ENCODE data around the gene SLCO4C1. TPM values are rescaled to one million over a fixed set of nuclear protein-coding genes. Genes with fewer than 3 reads are reported as not detected.

Gene SLCO4C1
- polyA plus RNA-seq, 1 donor from 2014 or later, result 0.12 TPM

GRCh38 chr5:102288630-102289029 lies 7.5 kb downstream of the SLCO4C1 start:
- Histone ChIP-seq H3K9me3 (ENCODE audit: low read length) (no peaks in the 10 kb centered on the region), H2AFZ (ENCODE audit: low read depth, low read length) (no peak overlapping the region)

GRCh38 chr5:102286476-102286875 lies 9.6 kb downstream of the SLCO4C1 start:
- H3K79me2 ChIP-seq (replicated peaks; ENCODE audit: insufficient read depth, low read length), result no peaks in the 10 kb centered on the region
- no peaks in the 10 kb centered on the region for H3K9me2 ChIP-seq (ENCODE audit: insufficient read depth, low read length)
- H3F3A ChIP-seq (ENCODE audit: insufficient read depth, low read length, poor library complexity, severe bottlenecking), result no peaks in the 10 kb centered on the region
- H2AFZ ChIP-seq (ENCODE audit: low read depth, low read length), result no peak overlapping the region
- H4K20me1 ChIP-seq (ENCODE audit: insufficient read depth), result no peaks in the 10 kb centered on the region
- no peak overlapping the region for H3K27ac ChIP-seq (ENCODE audit: low read length)
- no peak overlapping the region for H3K9ac ChIP-seq (ENCODE audit: low read length)
- H3K9me3 ChIP-seq (ENCODE audit: low read length), result no peaks in the 10 kb centered on the region
- no peak overlapping the region for H3K4me2 ChIP-seq (ENCODE audit: low read length)
- H3K27me3 ChIP-seq (ENCODE audit: insufficient read depth, low read depth, low read length), result no peaks in the 10 kb centered on the region
- no peak overlapping the region for H3K4me3 ChIP-seq (ENCODE audit: low read length)
- H3K36me3 ChIP-seq (ENCODE audit: insufficient read depth, low read length), result no peaks in the 10 kb centered on the region
- TF ChIP-seq TAF1 (IDR thresholded peaks at IDR 0.05; ENCODE audit: low read depth) (no peak), EZH2 (IDR thresholded peaks at IDR 0.05; ENCODE audit: borderline replicate concordance, insufficient read depth, low read length, poor library complexity, severe bottlenecking) (no peak), RAD21 (conservative IDR thresholded peaks at IDR 0.05) (no peak), CTCF (IDR thresholded peaks at IDR 0.05; ENCODE audit: poor library complexity, severe bottlenecking) (no peak), REST (IDR thresholded peaks at IDR 0.05; ENCODE audit: borderline replicate concordance) (no peak), SMC3 (conservative IDR thresholded peaks at IDR 0.05; ENCODE audit: poor library complexity) (no peak), POLR2AphosphoS5 (IDR thresholded peaks at IDR 0.05) (no peak)

More at GRCh38 chr5:102288630-102289029, 7.5 kb downstream of the SLCO4C1 start:
- H3F3A ChIP-seq (ENCODE audit: insufficient read depth, low read length, poor library complexity, severe bottlenecking), result no peaks in the 10 kb centered on the region
- no peak overlapping the region for H3K27ac ChIP-seq (ENCODE audit: low read length)
- no peak overlapping the region for H3K9ac ChIP-seq (ENCODE audit: low read length)
- no peak for TF ChIP-seq EP300 (conservative IDR thresholded peaks at IDR 0.05; ENCODE audit: poor library complexity, severe bottlenecking)
- TF ChIP-seq EZH2 (IDR thresholded peaks at IDR 0.05; ENCODE audit: borderline replicate concordance, insufficient read depth, low read length, poor library complexity, severe bottlenecking), result no peak
- no peak for TF ChIP-seq RAD21 (conservative IDR thresholded peaks at IDR 0.05)
- no peak for TF ChIP-seq REST (IDR thresholded peaks at IDR 0.05; ENCODE audit: borderline replicate concordance)
- no peak for TF ChIP-seq CTCF (IDR thresholded peaks at IDR 0.05; ENCODE audit: poor library complexity, severe bottlenecking)
- TF ChIP-seq TAF1 (IDR thresholded peaks at IDR 0.05; ENCODE audit: low read depth), result no peak
- TF ChIP-seq SMC3 (conservative IDR thresholded peaks at IDR 0.05; ENCODE audit: poor library complexity), result no peak
- TF ChIP-seq POLR2AphosphoS5 (IDR thresholded peaks at IDR 0.05), result no peak
- no peak for TF ChIP-seq MXI1 (conservative IDR thresholded peaks at IDR 0.05; ENCODE audit: poor library complexity, severe bottlenecking)
- H3K9me2 ChIP-seq (ENCODE audit: insufficient read depth, low read length), result no peaks in the 10 kb centered on the region
- no peak overlapping the region for H3K4me2 ChIP-seq (ENCODE audit: low read length)
- no peak overlapping the region for H3K4me3 ChIP-seq (ENCODE audit: low read length)
- H4K20me1 ChIP-seq (ENCODE audit: insufficient read depth), result no peaks in the 10 kb centered on the region
- H3K27me3 ChIP-seq (ENCODE audit: insufficient read depth, low read depth, low read length), result no peaks in the 10 kb centered on the region
- no peaks in the 10 kb centered on the region for H3K79me2 ChIP-seq (replicated peaks; ENCODE audit: insufficient read depth, low read length)
- no peaks in the 10 kb centered on the region for H3K36me3 ChIP-seq (ENCODE audit: insufficient read depth, low read length)
